OCI-LY1 (cell line): Measurements from ENCODE around the gene RXFP2.

Experiments
- CTCF ChIP-seq: fragments of 200-600 bp; sonication (generic), shearing (Covaris generic); IDR thresholded peaks from 2 replicates; pipeline ENCODE4 v1.5.1; 2017; ENCODE audit warnings: mild to moderate bottlenecking, antibody characterized with exemption, low read length, moderate library complexity, mixed read lengths
- EZH2 ChIP-seq: fragments of 200-600 bp; sonication (generic), shearing (Covaris generic); IDR thresholded peaks from 2 replicates; pipeline ENCODE4 v1.8.0; 2017; ENCODE audit warnings: borderline replicate concordance, mixed run types, mild to moderate bottlenecking, antibody characterized with exemption, low read length, moderate library complexity, mixed read lengths

GRCh38 chr13:31775148-31775547 lies 35.8 kb downstream of the RXFP2 start:
- TF ChIP-seq CTCF (no peak), EZH2 (no peak)
